K562 treated with DMSO at 1 percent for 48 hours (cell line): ENCODE data around the gene ZNF85. TPM values are rescaled to one million over a fixed set of nuclear protein-coding genes. Genes with fewer than 3 reads are reported as not detected.

Source experiments
- total RNA-seq: library from RNA; unstranded; fragments of 300-600 nt; gene quantifications from 2 replicates; pipeline ENCODE4 v1.2.3, GENCODE V29; 2022; ENCODE audit warnings: low replicate concordance; ENCODE audit errors: extremely low read depth

ZNF85 gene
- not detected in 2 replicates for total RNA-seq

DNA sequence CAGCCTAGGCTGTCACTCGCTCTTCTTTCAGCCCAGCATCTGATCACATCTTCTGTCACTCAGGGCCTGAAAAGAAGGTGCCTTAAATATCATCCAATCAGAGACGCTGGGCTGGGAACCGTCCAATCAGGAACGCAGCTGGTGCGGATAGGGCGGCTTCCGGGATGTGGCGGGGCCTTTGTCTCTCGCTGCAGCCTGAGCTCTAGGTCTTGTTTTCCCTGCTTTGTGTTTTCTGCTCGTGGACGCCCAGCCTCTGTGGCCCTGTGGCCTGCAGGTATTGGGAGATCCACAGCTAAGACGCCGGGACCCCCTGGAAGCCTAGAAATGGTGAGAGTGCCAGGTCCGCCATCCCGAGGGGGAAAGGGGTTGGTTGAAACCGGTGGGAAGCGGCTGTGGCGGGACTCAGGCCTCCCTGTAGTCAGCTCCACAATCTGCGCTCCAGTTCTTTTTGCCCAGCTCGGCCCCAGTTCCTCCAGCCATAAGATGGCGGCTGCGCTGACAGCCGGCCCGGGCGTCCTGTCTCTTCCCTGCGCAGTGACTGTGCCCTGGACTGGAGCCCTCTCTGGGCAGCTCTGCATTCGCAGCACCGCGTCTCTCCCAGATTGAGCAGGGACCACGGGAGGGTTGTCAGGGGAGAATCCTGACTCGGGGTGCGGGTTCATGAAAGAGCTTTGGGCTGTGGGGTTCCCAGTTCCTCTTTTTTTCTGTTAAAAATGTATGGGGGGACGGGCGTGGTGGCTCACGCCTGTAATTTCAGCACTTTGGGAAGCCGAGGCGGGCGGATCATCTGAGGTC, at the start of gene ZNF85:
Gene ZNF85, plus strand, starts transcription at position 175 of the 795 bp plus-strand sequence. Its CDS starts 150 bp downstream, at position 325.

Other genes starting within 250 kb of the ZNF85 start
- gene ZNF66, start 146.9 kb upstream of the ZNF85 start, total RNA-seq: not detected in 2 replicates
- not detected in 2 replicates for gene ZNF430, start 97.4 kb downstream of the ZNF85 start, total RNA-seq
- gene ZNF714, start 159.0 kb downstream of the ZNF85 start, total RNA-seq: not detected in 2 replicates
- gene ZNF431, start 218.8 kb downstream of the ZNF85 start, total RNA-seq: not detected in 2 replicates